ENCODE measurements around the gene SOX13. TPM values are rescaled to one million over a fixed set of nuclear protein-coding genes. Genes with fewer than 3 reads are reported as not detected.

SOX13 gene
- total and polyA plus RNA-seq, 9 of the 15 experiments (the other 6 are each of a cell fraction or from before 2014, with no cell fraction given): 0.03 to 0.35 (median 0.06) TPM; not detected in 5

DNA sequence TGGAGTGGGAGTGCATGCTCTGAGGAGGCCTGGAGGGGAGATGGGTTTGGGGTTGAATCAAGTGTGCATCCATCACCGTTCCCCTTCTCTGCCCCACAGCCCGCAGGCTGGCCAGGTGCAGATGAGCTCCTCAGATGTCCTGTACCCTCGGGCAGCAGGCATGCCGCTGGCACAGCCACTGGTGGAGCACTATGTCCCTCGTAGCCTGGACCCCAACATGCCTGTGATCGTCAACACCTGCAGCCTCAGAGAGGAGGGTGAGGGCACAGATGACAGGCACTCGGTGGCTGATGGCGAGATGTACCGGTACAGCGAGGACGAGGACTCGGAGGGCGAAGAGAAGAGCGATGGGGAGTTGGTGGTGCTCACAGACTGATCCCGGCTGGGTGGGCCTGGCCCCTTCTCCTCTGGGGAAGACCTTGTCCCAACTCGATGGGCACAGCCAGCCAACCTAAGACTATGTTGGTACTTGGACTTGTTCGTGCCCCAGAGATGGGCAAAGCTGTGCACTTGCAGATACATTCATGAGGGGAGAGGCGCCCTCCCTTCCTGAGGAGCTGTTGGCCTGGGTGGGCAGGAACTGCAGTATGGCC is 52.9 kb downstream of the SOX13 start:
- WGBS (ENCODE audit: insufficient coverage, low coverage, missing lambda C conversion rate): under 1% methylated on average over 18 of the region's 18 CpGs
- Histone ChIP-seq H3K9me1 (ENCODE audit: control insufficient read depth, insufficient read depth, low read length) (no peaks in the 10 kb centered on the region), H3K9ac (ENCODE audit: insufficient read depth in 1 of 2, low read depth in 2 of 2, low read length in 2 of 2) (no peak overlapping the region; a peak in 1 of 4 replicates), H3K4me3 (no peak overlapping the region), H3K27ac (ENCODE audit: extremely low read depth, low read depth, low read length) (no peak overlapping the region), H3K4me1 (replicated peaks in 1 of 2; ENCODE audit: control insufficient read depth in 2 of 2, insufficient read depth in 2 of 2, low read length in 2 of 2) (peaks cover 0 to 15% of the 10 kb centered on the region in 2 experiments; a peak in 2 of 5 replicates), H2AFZ (ENCODE audit: low read depth, low read length) (no peak overlapping the region), H4K20me1 (replicated peaks; ENCODE audit: control insufficient read depth, insufficient read depth, low read length) (peaks cover 4% of the 10 kb centered on the region; the same call in 1 of the 2 replicates), H3K27me3 (ENCODE audit: control insufficient read depth in 2 of 2, insufficient read depth in 2 of 2, low read length in 2 of 2) (peaks cover 37 to 54% of the 10 kb centered on the region in 2 experiments; a peak in 4 of 5 replicates), H3K79me2 (ENCODE audit: control insufficient read depth, insufficient read depth, low read length) (no peaks in the 10 kb centered on the region), H3K4me2 (ENCODE audit: insufficient read depth, low read length) (no peak overlapping the region), H3K9me3 (replicated peaks; ENCODE audit: control insufficient read depth, insufficient read depth, low read depth, low read length) (no peaks in the 10 kb centered on the region), H3K36me3 (ENCODE audit: control insufficient read depth, insufficient read depth, low read length) (no peaks in the 10 kb centered on the region)
- in situ Hi-C loops (cut with MboI): loop anchor here (5.0 kb wide), 1 partner anchor 264 kb away; the partner anchor contains the start of gene SNRPE
- FAIRE-seq (no peak), ATAC-seq (no peak), DNase-seq (ENCODE audit: extremely low read depth in 1 of 4, low spot score in 3 of 4) (no peak)
- POLR2A ChIA-PET: no interaction called here
- CTCF ChIA-PET (ENCODE audit: low intra/inter-chr PET ratio): no interaction called here
- no TSS peak for BruUV-seq (replicated peaks)
- TF ChIP-seq, protein P1, sequence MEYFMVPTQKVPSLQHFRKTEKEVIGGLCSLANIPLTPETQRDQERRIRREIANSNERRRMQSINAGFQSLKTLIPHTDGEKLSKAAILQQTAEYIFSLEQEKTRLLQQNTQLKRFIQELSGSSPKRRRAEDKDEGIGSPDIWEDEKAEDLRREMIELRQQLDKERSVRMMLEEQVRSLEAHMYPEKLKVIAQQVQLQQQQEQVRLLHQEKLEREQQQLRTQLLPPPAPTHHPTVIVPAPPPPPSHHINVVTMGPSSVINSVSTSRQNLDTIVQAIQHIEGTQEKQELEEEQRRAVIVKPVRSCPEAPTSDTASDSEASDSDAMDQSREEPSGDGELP (CRISPR knock-in tag; IDR thresholded peaks at IDR 0.05; ENCODE audit: borderline replicate concordance): 0 out of 2 replicates have a peak, but pooled peaks have one; percentile 12
- no peak for TF ChIP-seq ZNF232 (CRISPR knock-in tag; IDR thresholded peaks at IDR 0.05)
- intact Hi-C loops (cut with micrococcal nuclease): loop anchor here (5.0 to 10.0 kb wide), 2 partner anchors 501 to 619 kb away; partner anchors contain the start of gene ATP2B4

DNA sequence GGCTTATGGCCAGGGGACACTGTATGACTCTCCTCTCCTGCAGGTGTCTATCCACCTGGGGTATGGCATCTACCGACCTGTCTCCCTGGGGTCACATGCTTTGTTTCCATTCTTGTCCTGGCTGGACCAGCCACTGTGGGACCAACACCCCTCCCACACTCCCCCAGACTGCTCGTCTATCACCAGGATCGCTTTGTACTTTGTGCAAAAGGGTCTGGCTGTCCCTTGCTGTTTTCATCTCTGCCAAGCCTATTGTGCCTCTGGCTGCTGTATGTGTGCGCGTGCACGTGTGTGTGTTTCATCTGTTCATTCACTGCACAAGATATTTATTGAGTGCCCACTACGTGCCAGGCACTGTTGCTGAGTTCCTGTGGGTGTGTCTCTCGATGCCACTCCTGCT is 53.5 kb downstream of the SOX13 start:
- 17% methylated on average over 8 of the region's 8 CpGs for whole genome bisulfite sequencing (ENCODE audit: insufficient coverage, low coverage, missing lambda C conversion rate)

More for the DNA sequence above, 53.5 kb downstream of the SOX13 start:
- Histone ChIP-seq H3K9me3 (replicated peaks; ENCODE audit: control insufficient read depth, insufficient read depth, low read depth, low read length) (no peaks in the 10 kb centered on the region), H2AFZ (ENCODE audit: low read depth, low read length) (no peak overlapping the region), H3K27me3 (ENCODE audit: control insufficient read depth in 2 of 2, insufficient read depth in 2 of 2, low read length in 2 of 2) (peaks cover 37 to 56% of the 10 kb centered on the region in 2 experiments; a peak in 4 of 5 replicates), H3K4me3 (no peak overlapping the region), H4K20me1 (replicated peaks; ENCODE audit: control insufficient read depth, insufficient read depth, low read length) (peaks cover 4% of the 10 kb centered on the region; the same call in 1 of the 2 replicates), H3K9me1 (ENCODE audit: control insufficient read depth, insufficient read depth, low read length) (no peaks in the 10 kb centered on the region), H3K79me2 (ENCODE audit: control insufficient read depth, insufficient read depth, low read length) (no peaks in the 10 kb centered on the region), H3K27ac (ENCODE audit: extremely low read depth, low read depth, low read length) (no peak overlapping the region), H3K36me3 (ENCODE audit: control insufficient read depth, insufficient read depth, low read length) (no peaks in the 10 kb centered on the region), H3K9ac (ENCODE audit: insufficient read depth in 1 of 2, low read depth in 2 of 2, low read length in 2 of 2) (no peak overlapping the region; a peak in 1 of 4 replicates), H3K4me1 (replicated peaks in 1 of 2; ENCODE audit: control insufficient read depth in 2 of 2, insufficient read depth in 2 of 2, low read length in 2 of 2) (peaks cover 0 to 15% of the 10 kb centered on the region in 2 experiments; a peak in 2 of 5 replicates), H3K4me2 (ENCODE audit: insufficient read depth, low read length) (no peak overlapping the region)
- in situ Hi-C loops (cut with MboI): loop anchor here (5.0 kb wide), 1 partner anchor 264 kb away; the partner anchor contains the start of gene SNRPE
- ATAC-seq: no peak
- CTCF ChIA-PET (ENCODE audit: low intra/inter-chr PET ratio): interaction anchor here (3.2 kb wide), 1 partner anchor 256 kb away, joined by 35 read pairs; no protein-coding TSS in a partner anchor
- no peak for DNase-seq (ENCODE audit: extremely low read depth in 1 of 4, low spot score in 3 of 4)
- no peak for TF ChIP-seq SREBF2 (CRISPR knock-in tag; IDR thresholded peaks at IDR 0.05)
- no peak for TF ChIP-seq IRF2 (CRISPR knock-in tag; IDR thresholded peaks at IDR 0.05)
- TF ChIP-seq, protein P2, sequence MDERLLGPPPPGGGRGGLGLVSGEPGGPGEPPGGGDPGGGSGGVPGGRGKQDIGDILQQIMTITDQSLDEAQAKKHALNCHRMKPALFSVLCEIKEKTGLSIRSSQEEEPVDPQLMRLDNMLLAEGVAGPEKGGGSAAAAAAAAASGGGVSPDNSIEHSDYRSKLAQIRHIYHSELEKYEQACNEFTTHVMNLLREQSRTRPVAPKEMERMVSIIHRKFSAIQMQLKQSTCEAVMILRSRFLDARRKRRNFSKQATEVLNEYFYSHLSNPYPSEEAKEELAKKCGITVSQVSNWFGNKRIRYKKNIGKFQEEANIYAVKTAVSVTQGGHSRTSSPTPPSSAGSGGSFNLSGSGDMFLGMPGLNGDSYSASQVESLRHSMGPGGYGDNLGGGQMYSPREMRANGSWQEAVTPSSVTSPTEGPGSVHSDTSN (CRISPR knock-in tag; IDR thresholded peaks at IDR 0.05; ENCODE audit: low read depth): no peak
- TF ChIP-seq, protein P2 (tag; conservative IDR thresholded peaks at IDR 0.05; ENCODE audit: low read depth): no peak
- no peak for TF ChIP-seq HOXB6 (CRISPR knock-in tag; IDR thresholded peaks at IDR 0.05; ENCODE audit: borderline replicate concordance)
- no peak for TF ChIP-seq ZNF165 (CRISPR knock-in tag; IDR thresholded peaks at IDR 0.05; ENCODE audit: borderline replicate concordance)
- no peak for TF ChIP-seq RBFOX2 (IDR thresholded peaks at IDR 0.05; ENCODE audit: low read depth, low read length)
- TF ChIP-seq POLR2AphosphoS2 (IDR thresholded peaks at IDR 0.05; ENCODE audit: low read length): no peak
- intact Hi-C loops (cut with micrococcal nuclease): loop anchor here (5.0 to 10.0 kb wide), 2 partner anchors 502 to 619 kb away; partner anchors contain the start of gene ATP2B4
- FAIRE-seq: no peak
- POLR2A ChIA-PET: no interaction called here
- BruUV-seq (replicated peaks): no TSS peak
